NCI-H1048 (cell line): ENCODE results near the gene GAGE2A.
"Not testable (repeated sequence)": the region's sequence is repeated elsewhere in the genome, so short reads cannot be mapped to it uniquely, and the experiment has no call there.

ENCODE experiments used
- DNase-seq: peaks from one replicate; lab custom pipeline; 2025; lab: John Stamatoyannopoulos, UW

GAGE2A gene, protein sequence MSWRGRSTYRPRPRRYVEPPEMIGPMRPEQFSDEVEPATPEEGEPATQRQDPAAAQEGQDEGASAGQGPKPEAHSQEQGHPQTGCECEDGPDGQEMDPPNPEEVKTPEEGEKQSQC

DNA sequence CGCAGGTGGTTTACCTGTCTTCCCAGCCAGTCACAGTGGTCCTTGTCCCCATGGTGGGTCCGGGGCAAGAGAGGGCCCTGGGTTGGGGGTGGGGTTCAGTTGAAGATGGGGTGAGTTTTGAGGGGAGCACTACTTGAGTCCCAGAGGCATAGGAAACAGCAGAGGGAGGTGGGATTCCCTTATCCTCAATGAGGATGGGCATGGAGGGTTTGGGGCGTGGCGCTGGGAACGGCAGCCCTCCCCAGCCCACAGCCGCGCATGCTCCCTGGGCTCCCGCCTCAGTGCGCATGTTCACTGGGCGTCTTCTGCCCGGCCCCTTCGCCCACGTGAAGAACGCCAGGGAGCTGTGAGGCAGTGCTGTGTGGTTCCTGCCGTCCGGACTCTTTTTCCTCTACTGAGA is at the start of gene GAGE2A:
GAGE2A (plus strand) TSS at position 301 of the 400 bp plus-strand sequence. CDS start 1,155 bp downstream, outside the sequence.
- not testable (repeated sequence) for DNase-seq

DNA sequence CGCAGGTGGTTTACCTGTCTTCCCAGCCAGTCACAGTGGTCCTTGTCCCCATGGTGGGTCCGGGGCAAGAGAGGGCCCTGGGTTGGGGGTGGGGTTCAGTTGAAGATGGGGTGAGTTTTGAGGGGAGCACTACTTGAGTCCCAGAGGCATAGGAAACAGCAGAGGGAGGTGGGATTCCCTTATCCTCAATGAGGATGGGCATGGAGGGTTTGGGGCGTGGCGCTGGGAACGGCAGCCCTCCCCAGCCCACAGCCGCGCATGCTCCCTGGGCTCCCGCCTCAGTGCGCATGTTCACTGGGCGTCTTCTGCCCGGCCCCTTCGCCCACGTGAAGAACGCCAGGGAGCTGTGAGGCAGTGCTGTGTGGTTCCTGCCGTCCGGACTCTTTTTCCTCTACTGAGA is 47.9 kb upstream of the GAGE2A start, which contains the start of gene GAGE12D:
GAGE12D (plus strand) TSS at position 301 of the 400 bp plus-strand sequence. CDS start 1,155 bp downstream, outside the sequence.
- not testable (repeated sequence) for DNase-seq

DNA sequence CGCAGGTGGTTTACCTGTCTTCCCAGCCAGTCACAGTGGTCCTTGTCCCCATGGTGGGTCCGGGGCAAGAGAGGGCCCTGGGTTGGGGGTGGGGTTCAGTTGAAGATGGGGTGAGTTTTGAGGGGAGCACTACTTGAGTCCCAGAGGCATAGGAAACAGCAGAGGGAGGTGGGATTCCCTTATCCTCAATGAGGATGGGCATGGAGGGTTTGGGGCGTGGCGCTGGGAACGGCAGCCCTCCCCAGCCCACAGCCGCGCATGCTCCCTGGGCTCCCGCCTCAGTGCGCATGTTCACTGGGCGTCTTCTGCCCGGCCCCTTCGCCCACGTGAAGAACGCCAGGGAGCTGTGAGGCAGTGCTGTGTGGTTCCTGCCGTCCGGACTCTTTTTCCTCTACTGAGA is 38.3 kb upstream of the GAGE2A start, which contains the start of gene GAGE12E:
GAGE12E (plus strand) TSS at position 301 of the 400 bp plus-strand sequence. CDS start 1,155 bp downstream, outside the sequence.
- DNase-seq: not testable (repeated sequence)

DNA sequence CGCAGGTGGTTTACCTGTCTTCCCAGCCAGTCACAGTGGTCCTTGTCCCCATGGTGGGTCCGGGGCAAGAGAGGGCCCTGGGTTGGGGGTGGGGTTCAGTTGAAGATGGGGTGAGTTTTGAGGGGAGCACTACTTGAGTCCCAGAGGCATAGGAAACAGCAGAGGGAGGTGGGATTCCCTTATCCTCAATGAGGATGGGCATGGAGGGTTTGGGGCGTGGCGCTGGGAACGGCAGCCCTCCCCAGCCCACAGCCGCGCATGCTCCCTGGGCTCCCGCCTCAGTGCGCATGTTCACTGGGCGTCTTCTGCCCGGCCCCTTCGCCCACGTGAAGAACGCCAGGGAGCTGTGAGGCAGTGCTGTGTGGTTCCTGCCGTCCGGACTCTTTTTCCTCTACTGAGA is 28.8 kb upstream of the GAGE2A start, which contains the start of gene GAGE12F:
GAGE12F (plus strand) TSS at position 301 of the 400 bp plus-strand sequence. CDS start 1,155 bp downstream, outside the sequence.
- DNase-seq: not testable (repeated sequence)

DNA sequence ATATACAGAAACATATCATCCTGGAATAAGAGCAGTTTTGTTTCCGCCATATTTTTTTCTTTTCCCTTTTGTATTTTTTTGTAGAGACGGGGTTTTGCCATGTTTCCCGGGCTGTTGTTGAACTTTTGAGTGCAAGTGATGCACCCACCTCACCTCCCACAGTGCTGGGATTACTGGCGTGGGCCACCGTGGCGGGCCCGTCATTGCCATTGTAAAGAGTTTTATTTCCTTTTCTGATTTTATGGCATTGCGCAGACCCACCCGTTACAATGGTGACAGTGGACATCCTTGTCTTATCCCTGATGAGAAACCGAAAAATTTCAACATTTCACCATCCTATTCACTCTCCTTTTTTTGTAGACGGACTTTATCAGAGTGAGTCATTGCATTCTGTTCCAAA is 20.6 kb upstream of the GAGE2A start:
- not testable (repeated sequence) for DNase-seq

DNA sequence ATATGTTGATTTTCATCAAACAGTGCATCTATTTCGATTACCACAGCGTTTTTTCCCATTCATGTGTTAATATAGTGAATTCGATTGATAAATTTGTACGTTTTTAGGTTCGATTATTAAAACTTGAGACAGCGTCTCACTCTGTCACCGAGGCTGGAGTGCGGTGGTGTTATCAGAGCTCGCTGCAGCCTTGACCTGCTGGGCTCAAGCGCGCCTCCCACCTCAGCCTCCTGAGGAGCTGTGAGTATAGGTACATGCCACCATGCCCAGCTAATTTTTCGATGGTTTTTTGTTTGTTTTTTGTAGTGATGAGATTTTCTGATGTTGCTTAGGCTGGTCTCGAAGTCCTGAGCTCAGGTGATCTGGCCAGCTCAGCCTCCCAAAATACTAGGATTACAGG is 20.1 kb upstream of the GAGE2A start:
- not testable (repeated sequence) for DNase-seq

DNA sequence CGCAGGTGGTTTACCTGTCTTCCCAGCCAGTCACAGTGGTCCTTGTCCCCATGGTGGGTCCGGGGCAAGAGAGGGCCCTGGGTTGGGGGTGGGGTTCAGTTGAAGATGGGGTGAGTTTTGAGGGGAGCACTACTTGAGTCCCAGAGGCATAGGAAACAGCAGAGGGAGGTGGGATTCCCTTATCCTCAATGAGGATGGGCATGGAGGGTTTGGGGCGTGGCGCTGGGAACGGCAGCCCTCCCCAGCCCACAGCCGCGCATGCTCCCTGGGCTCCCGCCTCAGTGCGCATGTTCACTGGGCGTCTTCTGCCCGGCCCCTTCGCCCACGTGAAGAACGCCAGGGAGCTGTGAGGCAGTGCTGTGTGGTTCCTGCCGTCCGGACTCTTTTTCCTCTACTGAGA is 19.2 kb upstream of the GAGE2A start, which contains the start of gene GAGE12G:
GAGE12G (plus strand) TSS at position 301 of the 400 bp plus-strand sequence. CDS start 1,155 bp downstream, outside the sequence.
- not testable (repeated sequence) for DNase-seq

DNA sequence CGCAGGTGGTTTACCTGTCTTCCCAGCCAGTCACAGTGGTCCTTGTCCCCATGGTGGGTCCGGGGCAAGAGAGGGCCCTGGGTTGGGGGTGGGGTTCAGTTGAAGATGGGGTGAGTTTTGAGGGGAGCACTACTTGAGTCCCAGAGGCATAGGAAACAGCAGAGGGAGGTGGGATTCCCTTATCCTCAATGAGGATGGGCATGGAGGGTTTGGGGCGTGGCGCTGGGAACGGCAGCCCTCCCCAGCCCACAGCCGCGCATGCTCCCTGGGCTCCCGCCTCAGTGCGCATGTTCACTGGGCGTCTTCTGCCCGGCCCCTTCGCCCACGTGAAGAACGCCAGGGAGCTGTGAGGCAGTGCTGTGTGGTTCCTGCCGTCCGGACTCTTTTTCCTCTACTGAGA is 9.6 kb upstream of the GAGE2A start, which contains the start of gene GAGE12H:
GAGE12H (plus strand) TSS at position 301 of the 400 bp plus-strand sequence. CDS start 1,155 bp downstream, outside the sequence.
- not testable (repeated sequence) for DNase-seq

DNA sequence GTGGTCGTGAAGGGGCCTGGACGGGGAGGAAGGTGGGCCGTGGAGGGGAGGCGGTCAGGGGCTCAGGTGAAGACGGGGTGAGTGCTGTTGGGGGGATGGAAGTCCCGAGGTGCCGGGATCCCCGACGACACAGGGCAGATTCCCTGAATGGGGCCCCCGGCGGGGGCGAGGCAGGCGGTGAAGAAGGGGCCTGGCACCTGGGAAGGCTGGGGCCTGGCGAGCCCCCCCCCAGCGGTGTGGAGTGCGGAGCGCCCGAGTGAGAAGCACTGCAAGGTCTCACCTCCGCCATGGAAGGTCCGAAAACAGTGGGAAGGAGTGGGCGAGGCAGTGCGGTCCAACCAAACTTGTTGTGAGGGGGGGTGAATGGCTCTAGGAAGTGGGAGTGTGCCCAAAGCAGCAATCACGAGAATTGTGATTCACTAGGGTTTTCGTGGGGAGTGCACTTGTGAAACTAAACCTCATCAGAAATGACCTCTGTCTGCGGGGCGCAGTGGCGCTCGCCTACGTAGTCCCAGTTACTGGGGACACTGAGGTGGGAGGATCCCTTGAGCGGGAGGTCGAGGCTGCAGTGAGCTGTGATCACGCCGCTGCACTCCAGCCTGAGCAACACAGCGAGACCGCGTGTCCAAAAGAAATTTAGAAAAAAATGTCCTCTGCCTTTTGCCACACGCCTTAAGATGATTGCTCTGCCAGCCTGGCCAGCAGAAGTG is 628 bp downstream of the GAGE2A start:
- not testable (repeated sequence) for DNase-seq

DNA sequence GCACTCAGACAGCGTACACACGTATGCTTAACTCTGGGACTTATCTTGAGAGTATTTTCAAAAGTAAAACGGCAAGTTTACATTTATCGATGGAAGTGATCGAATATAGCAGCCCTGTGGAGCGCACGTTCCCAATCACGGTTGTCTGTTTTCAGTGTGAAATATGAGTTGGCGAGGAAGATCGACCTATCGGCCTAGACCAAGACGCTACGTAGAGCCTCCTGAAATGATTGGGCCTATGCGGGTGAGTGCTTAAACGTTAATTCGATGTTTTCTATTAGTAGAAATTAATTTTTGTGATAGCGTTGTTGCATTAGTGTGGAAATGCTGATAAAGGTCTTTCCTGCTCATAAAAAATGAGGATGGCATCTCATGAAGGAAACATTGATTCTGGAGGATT is 1.2 kb downstream of the GAGE2A start:
- DNase-seq: not testable (repeated sequence)

DNA sequence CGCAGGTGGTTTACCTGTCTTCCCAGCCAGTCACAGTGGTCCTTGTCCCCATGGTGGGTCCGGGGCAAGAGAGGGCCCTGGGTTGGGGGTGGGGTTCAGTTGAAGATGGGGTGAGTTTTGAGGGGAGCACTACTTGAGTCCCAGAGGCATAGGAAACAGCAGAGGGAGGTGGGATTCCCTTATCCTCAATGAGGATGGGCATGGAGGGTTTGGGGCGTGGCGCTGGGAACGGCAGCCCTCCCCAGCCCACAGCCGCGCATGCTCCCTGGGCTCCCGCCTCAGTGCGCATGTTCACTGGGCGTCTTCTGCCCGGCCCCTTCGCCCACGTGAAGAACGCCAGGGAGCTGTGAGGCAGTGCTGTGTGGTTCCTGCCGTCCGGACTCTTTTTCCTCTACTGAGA is 9.4 kb downstream of the GAGE2A start, which contains the start of gene GAGE1:
GAGE1 (plus strand) TSS at position 301 of the 400 bp plus-strand sequence. CDS start 1,155 bp downstream, outside the sequence.
- DNase-seq: not testable (repeated sequence)

DNA sequence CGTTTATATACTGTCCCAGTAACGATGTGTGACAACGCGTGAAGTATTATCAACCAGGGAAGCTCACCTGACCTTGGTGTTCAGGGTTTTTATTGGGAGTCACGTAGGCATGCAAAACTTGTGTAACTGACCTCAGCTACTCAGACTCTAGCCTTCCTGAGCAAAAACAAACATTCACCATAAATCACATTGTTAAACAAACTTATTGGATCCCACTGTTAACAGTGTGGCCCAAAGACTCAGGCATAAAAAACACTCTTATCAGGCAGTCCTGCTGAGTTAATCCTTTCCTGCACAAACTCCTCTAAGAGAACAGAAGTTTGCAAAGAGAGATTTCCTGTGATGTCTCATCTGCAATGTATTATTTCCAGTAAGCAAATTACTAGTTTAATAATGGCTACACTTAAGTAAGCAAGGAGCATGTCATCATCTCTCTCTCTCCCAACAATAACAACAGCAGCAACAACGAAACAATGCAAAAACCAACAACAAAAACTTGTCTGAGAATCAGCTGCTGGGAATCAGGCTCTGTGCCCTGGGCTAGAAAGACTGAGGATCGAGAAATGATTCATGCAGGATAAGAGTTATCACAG is 21.5 kb downstream of the GAGE2A start:
- no peak for DNase-seq

DNA sequence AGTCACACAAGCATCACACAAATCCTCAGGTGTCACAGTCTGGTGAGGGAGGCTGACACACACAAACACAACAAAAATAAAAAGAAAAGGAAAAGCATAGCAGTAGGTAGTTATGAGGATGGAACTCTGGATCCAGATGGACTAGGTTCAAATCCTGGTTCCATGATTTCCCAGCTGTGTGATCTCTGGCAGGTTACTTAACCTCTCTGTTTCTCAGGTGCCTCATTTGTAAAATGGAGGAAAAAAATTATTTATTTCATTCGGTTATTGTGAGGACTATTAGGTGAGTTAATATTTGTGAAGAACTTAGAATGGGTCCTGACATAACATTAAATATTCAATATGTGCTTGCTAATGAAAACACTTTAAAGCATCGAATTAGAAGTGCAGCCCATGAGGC is 29.3 kb downstream of the GAGE2A start:
- no peak for DNase-seq

DNA sequence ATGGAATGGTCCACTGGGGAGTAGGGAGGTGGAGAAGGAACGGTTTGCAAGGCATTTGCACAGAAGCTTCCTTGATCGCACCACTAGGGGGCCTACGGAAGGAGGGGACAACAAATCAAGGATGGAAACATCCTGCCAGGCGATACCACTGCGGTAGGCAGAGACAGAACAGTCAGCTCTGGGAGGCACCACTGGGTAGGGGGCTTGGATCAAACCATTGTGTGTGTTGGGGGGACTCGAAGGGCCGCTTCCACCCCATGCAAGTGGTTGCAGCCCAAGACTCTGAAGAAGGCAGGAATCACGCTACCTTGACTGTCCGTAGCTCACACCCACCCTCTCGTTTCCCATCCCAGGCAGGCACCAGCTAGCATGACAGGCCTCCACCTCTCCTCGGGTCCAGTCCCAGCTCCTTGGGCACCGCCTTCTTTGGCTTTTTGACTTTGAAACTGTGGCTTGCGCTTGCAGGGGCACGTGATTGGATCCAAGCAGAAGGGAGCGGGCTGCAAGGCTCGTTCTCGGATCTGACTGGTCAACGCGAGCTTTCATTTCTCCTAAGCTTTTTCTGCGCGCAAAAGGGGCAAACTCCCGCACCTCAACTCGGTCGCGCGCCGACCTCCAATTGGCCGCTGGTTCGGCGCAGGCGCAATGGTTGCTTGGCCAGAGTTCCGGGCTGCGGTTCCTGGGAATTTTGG is 37.9 kb downstream of the GAGE2A start:
- DNase-seq: no peak

DNA sequence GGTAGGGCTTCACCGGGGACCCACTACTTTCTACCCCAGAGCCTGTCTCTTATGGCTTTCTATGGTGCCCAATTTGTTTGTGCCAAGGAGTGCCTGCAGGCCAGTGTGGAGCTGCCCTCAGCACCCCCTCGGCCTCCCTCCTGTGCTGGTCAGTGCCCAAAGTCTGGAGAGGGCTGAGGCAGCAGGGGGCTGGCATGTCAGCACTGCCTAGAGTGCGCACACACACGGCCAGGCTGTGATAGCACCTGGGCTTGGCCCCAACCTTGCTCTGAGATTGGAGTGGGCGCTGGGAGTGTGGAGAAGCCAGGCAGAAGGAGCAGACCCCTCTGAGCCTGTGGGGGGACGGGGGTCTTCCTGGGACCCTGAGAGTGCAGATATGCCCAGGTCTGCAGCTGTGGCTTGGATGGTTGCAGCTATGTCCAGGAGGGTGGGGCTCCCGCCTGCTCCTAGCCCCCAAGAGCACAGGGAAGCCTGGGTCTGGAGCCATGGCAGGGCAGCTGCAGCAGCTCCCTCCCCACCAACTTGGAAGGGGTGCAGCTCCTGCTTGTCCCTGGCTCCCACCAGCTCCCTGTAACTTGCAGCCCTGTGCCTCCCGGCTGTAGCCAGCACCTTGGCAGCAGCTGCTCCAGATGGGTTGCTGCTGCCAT is 55.8 kb downstream of the GAGE2A start:
- DNase-seq: no peak
